ENCODE measurements around the gene MCAM.

- TF ChIP-seq ZFX (IDR thresholded peaks at IDR 0.05) (no peak), CTCF (conservative IDR thresholded peaks at IDR 0.05) (no peak)
These were observed 11.2 kb downstream of the MCAM start for GRCh38 chr11:119305556-119306372.

Measured in C4-2B (cell line).